NCI-H524 (cell line): Measurements from ENCODE around the gene GLI1.

Experiments used
- DNase-seq, 2 experiments: peaks; one replicate each; lab custom pipeline; 2025; lab: John Stamatoyannopoulos, UW

Gene GLI1

GRCh38 chr12:57461276-57461916, 1.8 kb downstream of the GLI1 start:
- DNase-seq: peak; percentile 35 to 45

DNA sequence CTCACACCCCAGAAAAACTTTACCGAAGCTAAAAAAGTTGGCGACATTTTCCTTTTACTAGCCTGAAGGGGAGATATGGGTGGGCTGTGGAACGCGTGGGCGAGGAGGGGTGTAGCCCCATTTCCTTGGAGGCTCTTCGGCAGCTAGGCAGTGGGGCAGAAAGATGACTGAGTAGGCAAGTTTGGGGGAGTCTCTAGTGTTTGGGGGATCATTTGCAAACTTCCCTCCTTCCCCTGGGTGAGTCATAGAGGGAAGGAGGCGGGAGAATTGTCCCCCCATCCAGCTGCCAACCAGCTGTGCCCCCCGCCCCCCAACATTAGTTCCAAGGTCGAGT, 2.3 kb downstream of the GLI1 start:
- no peak for DNase-seq

- DNase-seq: peak; percentile 89 to 92
Observed at GRCh38 chr12:57462251-57462911, 2.8 kb downstream of the GLI1 start.

- no peak for DNase-seq
Observed at GRCh38 chr12:57462912-57463253, 3.3 kb downstream of the GLI1 start.

DNA sequence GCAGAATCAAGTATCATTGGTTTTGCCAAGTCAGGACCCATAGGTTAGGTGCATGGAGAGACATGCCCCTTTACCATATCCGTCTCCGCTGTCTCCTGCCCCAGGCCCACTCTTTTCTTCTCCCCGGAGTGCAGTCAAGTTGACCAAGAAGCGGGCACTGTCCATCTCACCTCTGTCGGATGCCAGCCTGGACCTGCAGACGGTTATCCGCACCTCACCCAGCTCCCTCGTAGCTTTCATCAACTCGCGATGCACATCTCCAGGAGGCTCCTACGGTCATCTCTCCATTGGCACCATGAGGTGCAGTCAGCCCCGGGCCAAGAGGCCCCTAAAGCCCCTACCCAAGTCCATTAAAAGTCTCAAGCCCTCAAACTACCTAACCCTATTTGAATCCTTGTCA, 5.0 kb downstream of the GLI1 start:
- DNase-seq: no peak

DNA sequence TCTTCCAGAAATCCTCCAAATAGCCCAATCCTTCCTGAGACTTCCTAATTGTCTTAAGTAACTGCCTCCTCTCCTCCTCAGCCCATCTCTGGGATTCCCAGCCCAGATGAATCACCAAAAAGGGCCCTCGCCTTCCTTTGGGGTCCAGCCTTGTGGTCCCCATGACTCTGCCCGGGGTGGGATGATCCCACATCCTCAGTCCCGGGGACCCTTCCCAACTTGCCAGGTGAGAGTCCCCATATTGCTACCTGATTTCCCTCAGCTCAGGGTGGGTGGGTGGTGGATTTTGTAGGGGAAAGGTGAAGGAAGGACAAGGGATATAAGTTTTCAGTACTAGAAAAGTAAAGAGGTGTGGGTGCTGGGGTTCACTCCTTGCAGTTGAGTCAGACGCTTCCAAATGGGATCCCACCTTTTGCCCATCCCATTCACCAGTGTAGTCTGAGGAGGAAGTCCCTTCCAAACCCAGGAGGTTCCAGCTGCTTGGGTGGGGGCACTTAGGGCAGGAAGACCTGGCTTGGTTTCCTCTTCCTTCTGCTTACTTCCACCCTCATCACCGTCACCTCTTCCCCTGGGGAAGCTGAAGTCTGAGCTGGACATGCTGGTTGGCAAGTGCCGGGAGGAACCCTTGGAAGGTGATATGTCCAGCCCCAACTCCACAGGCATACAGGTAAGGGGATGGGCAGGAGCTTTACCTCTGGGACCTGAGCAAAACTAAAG, 5.6 kb downstream of the GLI1 start:
- no peak for DNase-seq

DNA sequence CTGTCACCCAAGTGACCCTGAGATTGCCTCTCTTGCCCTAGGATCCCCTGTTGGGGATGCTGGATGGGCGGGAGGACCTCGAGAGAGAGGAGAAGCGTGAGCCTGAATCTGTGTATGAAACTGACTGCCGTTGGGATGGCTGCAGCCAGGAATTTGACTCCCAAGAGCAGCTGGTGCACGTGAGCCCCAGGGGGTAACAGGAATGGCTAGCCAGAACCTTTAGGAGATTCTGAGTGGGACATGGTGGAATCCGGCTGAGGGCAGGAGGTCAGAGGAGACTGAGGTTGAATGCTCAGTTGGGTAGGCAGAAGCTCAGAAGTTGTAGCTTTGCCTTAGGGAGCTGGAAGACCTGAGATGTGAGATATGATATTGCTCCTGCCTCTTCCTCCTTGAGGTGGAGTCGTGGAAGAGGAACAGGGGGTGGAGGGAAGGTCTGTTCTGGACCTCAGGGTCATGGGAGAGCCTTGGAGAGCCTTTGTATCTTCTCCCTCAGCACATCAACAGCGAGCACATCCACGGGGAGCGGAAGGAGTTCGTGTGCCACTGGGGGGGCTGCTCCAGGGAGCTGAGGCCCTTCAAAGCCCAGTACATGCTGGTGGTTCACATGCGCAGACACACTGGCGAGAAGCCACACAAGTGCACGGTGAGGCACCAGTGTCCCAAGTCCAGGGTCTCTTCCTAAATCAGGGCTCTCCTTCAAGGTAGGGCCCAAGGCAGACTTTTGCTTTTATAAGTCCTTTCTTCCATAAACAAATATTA, 6.3 kb downstream of the GLI1 start:
- no peak for DNase-seq

DNA sequence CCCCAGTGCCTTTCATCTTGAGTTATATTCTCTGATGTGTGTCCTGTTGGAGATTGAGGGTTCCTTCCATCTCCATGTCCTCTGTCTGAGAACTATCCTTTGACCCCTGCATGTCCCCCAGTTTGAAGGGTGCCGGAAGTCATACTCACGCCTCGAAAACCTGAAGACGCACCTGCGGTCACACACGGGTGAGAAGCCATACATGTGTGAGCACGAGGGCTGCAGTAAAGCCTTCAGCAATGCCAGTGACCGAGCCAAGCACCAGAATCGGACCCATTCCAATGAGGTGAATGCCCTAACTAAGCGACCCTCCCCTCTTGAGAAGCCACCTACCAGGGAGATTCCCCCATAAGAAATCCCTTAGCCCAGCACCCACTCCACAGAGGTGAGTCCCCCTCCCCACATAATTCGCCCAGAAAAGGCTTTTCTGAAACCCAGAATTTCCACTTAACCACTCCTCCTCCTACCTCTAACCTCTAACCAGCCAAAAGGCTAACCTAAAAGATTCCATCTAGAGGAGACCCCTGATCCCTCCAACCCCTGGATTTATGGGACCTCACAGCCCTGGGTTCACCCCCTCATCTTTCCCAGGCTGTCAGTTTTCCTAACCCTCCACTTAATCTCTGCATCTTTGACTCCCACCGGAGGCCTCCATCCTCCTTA, 7.8 kb downstream of the GLI1 start:
- no peak for DNase-seq

GRCh38 chr12:57467915-57468314, 8.3 kb downstream of the GLI1 start:
- DNase-seq: no peak

- DNase-seq: no peak
Observed at GRCh38 chr12:57469296-57470164, 9.9 kb downstream of the GLI1 start.

GRCh38 chr12:57470286-57470969, 10.8 kb downstream of the GLI1 start:
- DNase-seq: no peak

DNA sequence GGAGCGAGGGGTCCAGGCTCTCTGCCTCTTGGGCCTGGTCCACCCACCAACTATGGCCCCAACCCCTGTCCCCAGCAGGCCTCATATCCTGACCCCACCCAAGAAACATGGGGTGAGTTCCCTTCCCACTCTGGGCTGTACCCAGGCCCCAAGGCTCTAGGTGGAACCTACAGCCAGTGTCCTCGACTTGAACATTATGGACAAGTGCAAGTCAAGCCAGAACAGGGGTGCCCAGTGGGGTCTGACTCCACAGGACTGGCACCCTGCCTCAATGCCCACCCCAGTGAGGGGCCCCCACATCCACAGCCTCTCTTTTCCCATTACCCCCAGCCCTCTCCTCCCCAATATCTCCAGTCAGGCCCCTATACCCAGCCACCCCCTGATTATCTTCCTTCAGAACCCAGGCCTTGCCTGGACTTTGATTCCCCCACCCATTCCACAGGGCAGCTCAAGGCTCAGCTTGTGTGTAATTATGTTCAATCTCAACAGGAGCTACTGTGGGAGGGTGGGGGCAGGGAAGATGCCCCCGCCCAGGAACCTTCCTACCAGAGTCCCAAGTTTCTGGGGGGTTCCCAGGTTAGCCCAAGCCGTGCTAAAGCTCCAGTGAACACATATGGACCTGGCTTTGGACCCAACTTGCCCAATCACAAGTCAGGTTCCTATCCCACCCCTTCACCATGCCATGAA, 11.5 kb downstream of the GLI1 start:
- no peak for DNase-seq

GRCh38 chr12:57471661-57472060, 12.1 kb downstream of the GLI1 start:
- no peak for DNase-seq

DNA sequence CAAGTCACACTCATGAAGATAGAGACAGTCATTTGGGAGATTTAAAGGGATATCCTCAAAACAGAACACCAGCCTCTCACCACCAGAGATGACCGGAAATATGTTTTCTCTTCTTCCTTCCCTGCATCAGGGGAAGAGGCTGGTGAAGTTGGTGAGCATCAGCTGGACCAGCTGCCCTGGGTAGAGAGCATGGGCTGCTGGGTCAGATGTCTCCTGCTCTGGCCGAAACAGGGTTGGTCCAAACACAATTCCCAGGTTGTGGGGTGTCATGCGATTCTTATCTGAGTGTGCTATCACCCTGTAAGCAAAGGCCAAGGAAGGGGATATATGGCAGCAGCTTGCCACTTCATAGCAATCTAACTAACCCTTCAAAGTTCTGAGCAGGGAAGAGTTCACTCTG, 12.8 kb downstream of the GLI1 start:
- DNase-seq: no peak

DNA sequence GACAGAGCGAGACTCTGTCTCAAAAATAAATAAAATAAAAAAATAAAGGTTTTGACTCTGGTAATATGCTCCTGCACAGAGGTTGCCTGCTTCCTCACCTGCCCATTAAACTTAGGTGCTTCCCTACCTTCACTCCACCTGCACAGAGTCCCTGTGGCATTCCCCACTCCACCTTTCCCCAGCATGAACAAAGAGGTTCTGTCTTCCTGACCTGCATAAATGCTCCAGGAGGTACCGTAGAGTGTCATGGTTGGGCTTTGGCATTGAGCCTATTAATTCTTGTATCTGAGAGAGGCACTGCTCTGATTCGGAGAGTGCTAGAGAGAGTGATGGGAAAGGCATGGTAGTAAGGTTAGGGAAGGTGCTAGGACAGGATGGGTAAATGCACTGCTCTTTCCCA, 13.8 kb downstream of the GLI1 start:
- DNase-seq: no peak

DNA sequence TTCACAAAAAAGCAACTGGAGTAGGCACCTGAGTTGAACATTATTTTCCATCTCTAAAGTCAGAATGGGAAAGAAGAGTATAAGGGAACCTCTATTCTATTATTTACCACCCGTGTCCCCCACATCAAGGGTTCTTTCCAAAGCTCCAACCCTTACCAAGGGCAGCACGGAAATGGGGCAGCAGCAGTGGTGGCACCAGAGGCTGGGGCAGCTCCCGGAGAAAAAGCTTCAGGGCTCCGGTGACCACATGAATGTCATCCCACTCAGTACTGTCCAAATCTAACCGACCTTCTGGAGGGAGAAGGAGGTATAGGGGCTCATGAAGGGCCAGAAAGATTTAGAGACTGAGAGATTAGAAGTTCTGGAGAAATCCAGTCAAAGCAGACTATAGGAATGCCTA, 14.3 kb downstream of the GLI1 start:
- DNase-seq: no peak

GRCh38 chr12:57474430-57474829, 14.8 kb downstream of the GLI1 start:
- no peak for DNase-seq

DNA sequence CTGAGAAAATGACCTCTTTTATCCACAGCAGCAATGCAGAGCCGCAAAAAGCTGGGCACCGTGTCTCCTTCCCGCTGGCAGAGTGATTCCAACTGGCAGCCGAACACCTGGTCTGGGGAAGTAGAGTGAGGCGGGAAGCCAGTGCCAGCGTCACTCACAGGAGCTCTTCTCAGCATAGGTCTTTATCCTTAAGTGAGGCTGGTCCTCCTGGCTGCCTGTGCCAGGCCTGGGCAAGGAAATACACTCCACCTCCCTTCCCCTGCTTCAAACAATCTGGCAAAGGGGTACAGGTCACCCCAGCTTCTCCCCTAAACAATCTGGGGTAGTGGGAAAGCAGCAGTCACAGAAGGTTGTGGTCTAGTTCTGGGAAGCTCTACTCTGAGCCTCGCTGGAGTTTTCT, 15.3 kb downstream of the GLI1 start:
- DNase-seq: no peak

- no peak for DNase-seq
Observed at GRCh38 chr12:57475271-57476161, 15.9 kb downstream of the GLI1 start.
